HepG2 (cell line): Measurements from ENCODE around the gene GTF2H1. TPM values are rescaled to one million over a fixed set of nuclear protein-coding genes. Genes with fewer than 3 reads are reported as not detected.

Experiments
- AKAP8 ChIP-seq: sonication (generic); formaldehyde crosslinking; IDR thresholded peaks from 2 replicates; pipeline ENCODE4 v1.5.1; 2020; ENCODE audit warnings: mild to moderate bottlenecking, missing genetic modification reagents
- BHLHE40 ChIP-seq: IDR thresholded peaks from 2 replicates; pipeline ENCODE4 v1.6.1; 2011; ENCODE audit warnings: low read length, improper control_type of control experiment
- CBX5 ChIP-seq: sonication (generic); formaldehyde crosslinking; IDR thresholded peaks from 2 replicates; pipeline ENCODE4 v1.4.0; 2020; ENCODE audit warnings: missing genetic modification reagents, borderline replicate concordance
- CHCHD3 ChIP-seq: sonication (generic); formaldehyde crosslinking; IDR thresholded peaks from 2 replicates; pipeline ENCODE4 v1.8.0; 2022; ENCODE audit warnings: mild to moderate bottlenecking, missing genetic modification reagents, moderate library complexity
- HMGXB4 ChIP-seq, 2 experiments: sonication (generic) in 1 of 2; formaldehyde crosslinking in 1 of 2; IDR thresholded peaks; 2 replicates each; pipeline versions ENCODE4 v1.4.0 to v1.6.1; 2018 to 2020; ENCODE audit warnings: missing genetic modification reagents in 2 of 2, borderline replicate concordance in 1 of 2, low read depth in 1 of 2, mild to moderate bottlenecking in 1 of 2, missing biosample characterization in 1 of 2
- KAT7 ChIP-seq: IDR thresholded peaks from 2 replicates; pipeline ENCODE4 v1.6.1; 2018; ENCODE audit warnings: borderline replicate concordance, missing compliant biosample characterization
- KDM5B ChIP-seq: sonication (generic); formaldehyde crosslinking; IDR thresholded peaks from 2 replicates; pipeline ENCODE4 v1.4.0; 2020; ENCODE audit warnings: missing genetic modification reagents, mild to moderate bottlenecking, borderline replicate concordance
- SYNCRIP ChIP-seq: fragments of 200-400 bp; formaldehyde crosslinking; IDR thresholded peaks from 2 replicates; pipeline ENCODE4 v1.6.1; 2018; ENCODE audit warnings: mild to moderate bottlenecking, low read depth, low read length; ENCODE audit not compliant: insufficient read depth
- UBTF ChIP-seq: sonication (generic); formaldehyde crosslinking; IDR thresholded peaks from 2 replicates; pipeline ENCODE4 v1.4.0; 2020; ENCODE audit warnings: mild to moderate bottlenecking, missing genetic modification reagents
- WIZ ChIP-seq: sonication (generic); formaldehyde crosslinking; IDR thresholded peaks from 2 replicates; pipeline ENCODE4 v1.5.1; 2020; ENCODE audit warnings: mild to moderate bottlenecking, missing genetic modification reagents
- ZFP91 ChIP-seq: sonication (generic); formaldehyde crosslinking; IDR thresholded peaks from 2 replicates; pipeline ENCODE4 v1.9.0; 2022; ENCODE audit warnings: missing genetic modification reagents, mild to moderate bottlenecking, borderline replicate concordance
- ZNF256 ChIP-seq: sonication (generic); formaldehyde crosslinking; conservative IDR thresholded peaks from 2 replicates; pipeline ENCODE4 v1.4.0; 2020; ENCODE audit warnings: missing genetic modification reagents
- ZNF33A ChIP-seq: sonication (generic); formaldehyde crosslinking; IDR thresholded peaks from 2 replicates; pipeline ENCODE4 v1.5.1; 2020; ENCODE audit warnings: missing genetic modification reagents, mild to moderate bottlenecking, moderate library complexity, borderline replicate concordance
- ZNF362 ChIP-seq: sonication (generic); formaldehyde crosslinking; IDR thresholded peaks from 2 replicates; pipeline ENCODE4 v1.4.0; 2020; ENCODE audit warnings: missing genetic modification reagents, mild to moderate bottlenecking, borderline replicate concordance
- ZNF549 ChIP-seq: sonication (generic); formaldehyde crosslinking; IDR thresholded peaks from 2 replicates; pipeline ENCODE4 v1.5.0; 2020; ENCODE audit warnings: missing genetic modification reagents
- ZNF607 ChIP-seq: sonication (generic); formaldehyde crosslinking; IDR thresholded peaks from 2 replicates; pipeline ENCODE4 v1.5.1; 2020; ENCODE audit warnings: missing genetic modification reagents, mild to moderate bottlenecking, borderline replicate concordance
- ZNF772 ChIP-seq: sonication (generic); formaldehyde crosslinking; IDR thresholded peaks from 2 replicates; pipeline ENCODE4 v1.5.0; 2020; ENCODE audit warnings: mild to moderate bottlenecking, missing genetic modification reagents
- ZNF784 ChIP-seq: sonication (generic); formaldehyde crosslinking; IDR thresholded peaks from 2 replicates; pipeline ENCODE4 v1.5.1; 2020; ENCODE audit warnings: missing genetic modification reagents, mild to moderate bottlenecking, borderline replicate concordance
- ZNF816 ChIP-seq: sonication (generic); formaldehyde crosslinking; IDR thresholded peaks from 2 replicates; pipeline ENCODE4 v1.8.0; 2022; ENCODE audit warnings: missing genetic modification reagents, mild to moderate bottlenecking, borderline replicate concordance
- ZNF839 ChIP-seq: sonication (generic); formaldehyde crosslinking; IDR thresholded peaks from 2 replicates; pipeline ENCODE4 v1.4.0; 2020; ENCODE audit warnings: missing genetic modification reagents, mild to moderate bottlenecking, borderline replicate concordance
- ZSCAN12 ChIP-seq: sonication (generic); formaldehyde crosslinking; IDR thresholded peaks from 2 replicates; pipeline ENCODE4 v1.9.0; 2021; ENCODE audit warnings: mild to moderate bottlenecking, missing genetic modification reagents
- polyA plus RNA-seq, 8 experiments: library from polyadenylated mRNA; depleted of rRNA in 3 of 8; stranded (reverse) in 7 of 8; unstranded in 1 of 8; fragments of >200 nt; fragmentation: Illumina TruSeq in 4 of 8; extraction: Trizol in 4 of 8; gene quantifications; 2 replicates each; pipeline versions ENCODE4 v1.2.1 to v1.2.3, GENCODE V29; 2011 to 2016; ENCODE audit warnings: low read depth in 4 of 8, missing spikeins in 1 of 8, mixed read lengths in 1 of 8; ENCODE audit not compliant: insufficient read depth in 1 of 8
- total RNA-seq, 5 experiments: library from RNA; depleted of rRNA; stranded (reverse); fragments of >200 nt; fragmentation: Illumina TruSeq; extraction: Trizol; gene quantifications; 2 replicates each; pipeline ENCODE4 v1.2.3, GENCODE V29; 2016; ENCODE audit warnings: low read depth in 1 of 5

Gene GTF2H1
- total and polyA plus RNA-seq, 2 of the 13 experiments (the other 11 are each of a cell fraction or from before 2014, with no cell fraction given), result 15.7 to 51.4 TPM

GRCh38 chr11:18394275-18394927 is 72.0 kb downstream of the GTF2H1 start, which contains the start of gene LDHA (continued):
- TF ChIP-seq UBTF (peak; percentile 89), ZNF256 (peak; percentile 96), KAT7 (CRISPR knock-in tag) (peak; percentile 98; the same call in 1 of the 2 replicates), ZNF772 (CRISPR knock-in tag) (peak; percentile 99), ZFP91 (CRISPR knock-in tag) (peak; percentile 97), ZSCAN12 (peak; percentile 98), AKAP8 (peak; percentile 79; the same call in 1 of the 2 replicates), ZNF362 (CRISPR knock-in tag) (peak; percentile 76; the same call in 1 of the 2 replicates), ZNF33A (CRISPR knock-in tag) (peak; percentile 87), ZNF607 (CRISPR knock-in tag) (peak; percentile 99), ZNF839 (CRISPR knock-in tag) (0 out of 2 replicates have a peak, but pooled peaks have one; percentile 15), SYNCRIP (no peak), HMGXB4 (CRISPR knock-in tag; IDR thresholded peaks at IDR 0.05; ENCODE audit: borderline replicate concordance in 1 of 2, low read depth in 1 of 2) (peak; percentile 86), ZNF784 (CRISPR knock-in tag) (peak; percentile 98; the same call in 1 of the 2 replicates), ZNF549 (CRISPR knock-in tag) (no peak), CHCHD3 (CRISPR knock-in tag) (peak; percentile 5; the same call in 1 of the 2 replicates), CBX5 (no peak), WIZ (CRISPR knock-in tag) (peak; percentile 78; the same call in 1 of the 2 replicates), KDM5B (CRISPR knock-in tag) (peak; percentile 99), ZNF816 (CRISPR knock-in tag) (peak; percentile 91; the same call in 1 of the 2 replicates), BHLHE40 (peak; percentile 86)
